ENCODE results near the gene ARHGEF19.
"Not testable (repeated sequence)": the region's sequence is repeated elsewhere in the genome, so short reads cannot be mapped to it uniquely, and the experiment has no call there.

The ARHGEF19 gene

GRCh38 chr1:16212251-16212961 is at the start of gene ARHGEF19:
TSS of gene ARHGEF19 (minus strand) at chr1:16212652. CDS start at chr1:16209054, 3,598 bp downstream.
- no peak for DNase-seq (ENCODE audit: low spot score)

- DNase-seq (ENCODE audit: low spot score): no peak
Observed at GRCh38 chr1:16262067-16262466, 49.6 kb upstream of the ARHGEF19 start.

DNA sequence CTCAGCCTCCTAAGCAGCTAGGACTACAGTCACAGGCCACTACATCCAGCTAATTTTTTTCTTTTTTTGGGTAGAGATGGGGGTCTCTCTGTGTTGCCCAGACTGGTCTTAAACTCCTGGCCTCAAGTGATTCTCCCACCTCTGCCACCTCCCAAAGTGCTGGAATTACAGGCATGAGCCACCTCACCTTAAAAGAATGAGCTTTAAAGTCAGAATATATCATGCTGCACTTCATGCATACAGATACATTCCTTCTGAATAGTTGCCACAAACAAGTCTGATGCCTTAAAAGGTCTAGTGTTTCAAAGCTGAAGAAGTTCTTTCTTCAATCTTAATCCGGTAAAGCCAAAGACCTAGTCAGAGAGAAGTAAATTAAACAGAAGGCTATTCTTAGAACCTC is 48.4 kb upstream of the ARHGEF19 start:
- no peak for DNase-seq (ENCODE audit: low spot score)

GRCh38 chr1:16258591-16259135 is 46.2 kb upstream of the ARHGEF19 start:
- no peak for DNase-seq (ENCODE audit: low spot score)

- no peak for DNase-seq (ENCODE audit: low spot score)
Observed at GRCh38 chr1:16257968-16258367, 45.5 kb upstream of the ARHGEF19 start.

GRCh38 chr1:16257556-16257955 is 45.1 kb upstream of the ARHGEF19 start:
- not testable (repeated sequence) for DNase-seq (ENCODE audit: low spot score)

GRCh38 chr1:16256478-16256877 is 44.0 kb upstream of the ARHGEF19 start:
- no peak for DNase-seq (ENCODE audit: low spot score)

DNA sequence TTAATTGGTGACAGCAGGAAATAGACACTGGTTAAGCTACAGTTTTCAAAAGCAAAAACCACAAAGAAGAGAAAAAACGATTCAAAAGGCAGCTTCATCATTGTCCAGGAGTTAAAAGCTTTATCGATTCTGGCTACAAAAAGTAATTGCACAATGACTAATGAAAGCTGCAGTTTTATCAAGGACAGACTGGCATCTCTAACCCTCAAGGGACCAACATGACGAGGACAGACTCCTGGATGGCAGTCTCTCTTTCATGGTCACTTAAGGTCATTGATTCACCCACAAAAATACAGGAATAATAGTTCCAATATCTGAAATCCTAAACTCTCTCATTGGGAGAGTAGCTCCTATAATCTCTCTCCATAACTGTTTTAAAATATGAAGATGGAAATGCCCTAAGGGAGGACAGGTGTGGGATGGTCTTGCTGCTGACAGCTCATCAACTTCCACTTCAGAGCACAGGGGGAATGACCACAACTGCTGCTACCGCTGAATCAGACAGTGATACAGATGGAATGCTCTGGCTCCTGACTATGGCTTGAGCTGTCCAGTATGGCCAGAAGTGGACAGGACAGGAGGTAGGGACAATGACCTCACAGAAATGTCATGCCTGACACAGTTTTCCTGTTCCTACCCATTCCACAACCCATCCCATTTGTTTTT is 41.9 kb upstream of the ARHGEF19 start:
- no peak for DNase-seq (ENCODE audit: low spot score)

DNA sequence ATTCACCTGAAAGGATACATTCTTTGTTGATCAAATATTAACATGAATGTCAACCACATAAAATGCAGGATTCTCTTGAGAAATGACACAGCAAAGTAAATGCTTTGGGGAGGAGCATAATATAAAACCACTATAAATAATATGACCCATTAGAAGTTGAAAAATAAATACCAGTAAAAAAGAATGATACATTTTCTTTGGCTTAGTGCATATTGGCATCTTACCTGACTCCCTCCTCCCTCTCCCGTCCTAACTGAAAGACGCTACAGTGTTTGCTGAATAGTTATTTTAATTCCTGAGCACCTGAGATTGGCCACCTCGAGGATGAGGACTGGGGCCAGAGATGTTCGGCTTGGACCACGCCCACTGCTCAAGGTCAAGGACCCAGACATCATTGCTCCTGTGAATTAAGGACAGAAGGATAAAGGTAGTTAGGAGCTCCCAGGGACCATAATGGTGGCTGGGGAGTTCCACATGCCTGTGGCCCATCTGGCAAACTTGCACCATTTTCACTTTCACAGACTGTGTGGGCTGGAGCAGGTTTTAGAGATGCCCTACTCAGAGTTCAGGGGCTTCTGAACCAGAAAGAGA is 41.0 kb upstream of the ARHGEF19 start:
- DNase-seq (ENCODE audit: low spot score): no peak

DNA sequence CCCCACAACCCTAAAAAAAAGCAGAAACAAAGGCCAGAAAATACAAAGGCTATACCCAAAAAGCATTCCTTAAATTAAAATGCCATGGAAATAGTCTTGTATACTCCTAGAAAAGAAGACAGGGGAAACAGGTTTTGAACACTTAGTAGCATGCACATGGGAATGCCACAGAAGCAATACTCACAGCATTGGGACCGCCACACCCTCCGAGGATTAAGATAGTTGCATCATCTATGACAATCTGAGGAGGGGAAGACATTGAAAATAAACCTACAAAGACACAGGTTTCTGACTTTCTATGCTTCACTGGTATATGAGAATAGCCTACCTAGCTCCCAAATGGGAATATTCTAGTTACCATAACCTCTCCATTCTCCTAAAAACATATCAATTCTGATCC is 40.5 kb upstream of the ARHGEF19 start:
- no peak for DNase-seq (ENCODE audit: low spot score)

GRCh38 chr1:16251381-16251780 is 38.9 kb upstream of the ARHGEF19 start:
- no peak for DNase-seq (ENCODE audit: low spot score)

- no peak for DNase-seq (ENCODE audit: low spot score)
Observed at GRCh38 chr1:16250524-16251251, 38.2 kb upstream of the ARHGEF19 start.

DNA sequence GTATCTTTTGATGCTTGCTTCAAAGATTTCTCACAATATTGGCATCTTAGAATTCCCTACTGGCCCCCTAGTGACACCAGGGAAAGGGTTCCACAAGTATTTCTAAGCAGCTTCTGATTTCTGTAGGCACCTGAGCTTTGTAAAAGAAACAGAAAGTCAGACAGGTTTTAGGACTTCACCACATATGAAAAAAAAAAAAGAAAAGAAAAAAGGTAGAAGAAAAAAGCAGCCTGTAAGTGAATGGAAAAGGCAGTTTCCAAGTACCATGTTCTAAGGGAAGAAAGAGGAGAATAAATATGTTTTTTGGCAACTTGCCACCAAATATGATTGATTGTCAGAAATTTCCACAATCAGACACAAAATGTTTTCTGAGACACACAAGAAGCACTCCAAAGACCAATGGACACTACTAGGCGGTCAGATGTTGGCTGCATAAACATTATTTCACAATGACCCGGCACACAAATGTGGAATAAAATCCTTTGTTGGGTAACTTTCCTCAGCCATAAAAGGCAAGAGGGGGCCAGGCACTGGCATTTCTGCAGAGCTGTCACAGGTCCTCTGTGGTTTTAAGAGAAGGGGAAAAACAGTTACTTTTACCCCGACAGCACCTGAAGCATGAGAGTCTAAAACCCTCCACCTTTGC is 37.3 kb upstream of the ARHGEF19 start:
- peak; percentile 70 for DNase-seq (ENCODE audit: low spot score)

DNA sequence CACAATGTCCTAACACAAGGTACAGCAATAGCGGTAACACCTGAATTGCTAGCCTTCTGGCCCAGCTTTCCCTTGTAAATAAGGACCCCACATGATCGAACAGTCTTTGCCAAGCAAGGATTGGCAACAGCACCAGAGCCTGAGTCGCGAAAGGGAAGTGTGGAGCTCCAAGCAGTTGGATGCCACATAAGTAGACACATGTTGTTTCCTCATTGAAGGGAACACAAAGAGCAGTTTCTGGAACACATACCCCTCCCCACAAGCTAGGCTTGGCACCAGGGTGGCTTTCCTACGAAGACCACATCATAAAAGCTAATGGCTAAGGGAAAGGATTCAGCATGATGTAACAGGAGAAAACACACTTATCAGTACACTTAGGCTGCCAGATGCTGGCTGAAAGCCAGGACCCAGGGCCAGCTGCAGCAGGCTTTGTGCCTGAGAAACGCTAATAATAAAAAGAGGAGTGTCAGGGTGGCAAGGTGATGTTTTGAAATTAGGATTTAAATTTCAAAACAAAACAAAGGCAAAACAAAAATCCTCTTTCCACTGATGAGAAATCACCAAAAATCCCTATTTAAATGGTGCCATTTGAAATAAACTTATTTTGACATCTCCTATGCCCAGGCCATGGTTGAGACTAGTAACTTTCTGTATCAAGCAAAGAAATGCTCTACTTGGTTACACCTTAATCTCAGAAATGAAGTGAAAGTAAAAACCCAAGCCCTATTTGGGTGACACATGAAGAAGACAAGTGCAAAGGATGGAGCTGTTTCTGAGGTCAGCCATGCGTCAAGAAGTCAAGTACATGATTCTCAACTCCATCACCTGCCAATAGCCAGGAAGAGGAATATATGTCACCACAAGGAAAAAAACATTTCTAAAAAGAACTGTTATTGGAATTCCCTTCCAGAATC is 36.4 kb upstream of the ARHGEF19 start:
- DNase-seq (ENCODE audit: low spot score): peak; percentile 97

DNA sequence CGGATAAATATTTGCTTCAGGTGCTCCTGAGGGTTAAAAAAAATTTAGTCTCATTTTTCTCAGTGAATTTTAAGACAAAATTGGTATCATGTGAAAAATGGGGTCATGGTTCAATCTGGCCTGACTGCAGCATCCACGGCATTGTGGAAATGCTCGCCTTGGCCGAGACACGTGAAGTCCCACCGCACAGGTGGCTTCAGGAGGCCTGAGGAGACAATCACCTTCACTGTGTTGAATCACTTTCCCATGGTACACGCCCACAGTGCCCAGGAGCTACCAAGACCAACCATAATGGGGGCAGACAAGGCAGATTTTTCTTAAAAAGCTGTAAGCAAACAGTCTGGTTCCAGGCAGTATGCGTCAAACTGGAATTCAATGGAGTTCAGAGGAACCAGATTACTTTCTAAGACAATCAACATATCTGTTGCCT is 35.6 kb upstream of the ARHGEF19 start:
- DNase-seq (ENCODE audit: low spot score): no peak

GRCh38 chr1:16247441-16247840 is 35.0 kb upstream of the ARHGEF19 start:
- no peak for DNase-seq (ENCODE audit: low spot score)

DNA sequence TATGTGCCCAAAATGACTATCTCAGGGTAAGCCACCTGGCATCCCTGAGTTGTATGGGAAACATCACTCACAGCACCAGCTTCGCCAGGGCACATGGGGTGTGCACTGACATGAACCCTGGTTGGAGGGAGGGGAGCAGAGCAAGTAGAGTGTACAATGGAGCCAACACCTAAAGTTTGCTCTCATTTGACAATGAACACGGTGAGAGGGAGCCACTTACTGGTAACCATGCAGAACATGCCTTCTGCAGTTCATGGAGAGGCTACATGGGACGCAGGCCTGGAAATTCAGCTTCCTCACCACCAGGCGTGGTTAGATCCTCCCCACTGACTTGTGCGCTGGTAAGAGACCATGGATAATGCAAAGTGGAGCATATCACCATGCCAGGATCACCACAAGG is 34.5 kb upstream of the ARHGEF19 start:
- DNase-seq (ENCODE audit: low spot score): peak; percentile 44

- not testable (repeated sequence) for DNase-seq (ENCODE audit: low spot score)
Observed at GRCh38 chr1:16246239-16246638, 33.8 kb upstream of the ARHGEF19 start.

DNA sequence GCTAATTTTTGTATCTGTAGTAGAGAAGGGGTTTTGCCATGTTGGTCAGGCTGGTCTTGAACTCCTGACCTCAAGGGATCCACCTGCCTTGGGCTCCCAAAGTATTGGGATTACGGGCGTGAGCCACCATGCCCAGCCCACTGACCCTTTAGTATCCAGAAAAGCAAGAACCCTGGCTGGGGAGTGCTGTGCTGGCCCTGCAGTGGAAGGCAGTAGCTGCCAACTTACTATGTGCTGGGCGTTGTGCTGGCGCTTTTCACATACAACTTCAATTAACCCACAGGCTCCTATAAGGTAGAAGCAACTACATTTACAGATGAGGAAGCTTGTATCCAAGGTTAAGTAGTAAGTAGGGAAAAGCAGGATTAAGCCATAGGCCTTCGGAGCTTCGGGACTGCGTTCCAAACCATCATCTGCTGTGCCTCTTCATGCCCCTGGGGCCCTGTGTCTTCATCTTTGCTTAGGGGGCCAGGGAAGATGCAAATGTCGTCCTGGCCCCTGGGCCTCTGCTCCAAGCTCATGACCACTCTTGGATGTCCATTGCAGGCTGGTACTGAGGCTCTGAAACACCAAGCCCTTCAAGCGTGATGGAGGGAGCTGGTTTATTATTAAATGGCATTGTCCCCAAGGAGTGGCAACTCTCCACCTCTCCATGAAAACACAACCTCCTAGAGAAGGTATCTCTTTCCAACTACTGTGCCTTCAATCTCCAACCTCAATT is 33.2 kb upstream of the ARHGEF19 start:
- DNase-seq (ENCODE audit: low spot score): no peak

DNA sequence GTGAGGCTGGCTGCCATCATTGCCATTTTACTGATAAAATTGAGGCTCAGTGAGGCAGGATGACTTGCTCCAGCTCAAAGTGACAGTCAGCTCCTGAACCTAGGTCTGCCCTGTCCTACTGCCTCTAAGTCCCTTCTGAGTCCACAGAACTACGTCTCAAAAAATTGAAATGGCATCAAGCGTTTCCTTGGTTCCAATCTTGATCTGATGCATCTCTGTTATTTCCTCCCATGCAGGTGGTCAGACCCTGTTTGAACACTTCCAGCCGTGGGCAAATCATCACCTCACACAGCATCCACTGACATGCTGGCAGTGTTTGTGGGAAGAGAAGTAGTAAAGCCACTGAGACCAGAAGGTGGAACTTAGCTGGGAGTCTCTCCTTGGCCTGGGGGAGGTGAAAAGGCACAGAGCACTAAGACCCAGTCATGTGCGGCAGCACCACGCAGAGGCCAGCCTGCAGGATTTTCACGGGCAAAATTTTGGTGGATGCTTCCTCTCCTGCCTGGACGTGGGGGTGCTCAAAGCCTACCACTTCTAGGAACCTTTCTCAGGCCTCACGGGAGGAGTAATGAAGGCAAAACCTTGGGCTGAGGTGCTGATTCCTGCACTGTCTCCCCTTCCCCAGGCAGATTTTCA is 32.3 kb upstream of the ARHGEF19 start:
- DNase-seq (ENCODE audit: low spot score): no peak
